Endothelial cell of umbilical vein (primary cell): ENCODE data around the gene G0S2. TPM values are rescaled to one million over a fixed set of nuclear protein-coding genes. Genes with fewer than 3 reads are reported as not detected.

Experiments used
- BruUV-seq: library from RNA; stranded (reverse); fragments of 400-500 nt; replicated peaks from 2 replicates; lab custom pipeline; 2021; lab: Mats Ljungman, UMichigan
- CTCF ChIA-PET: fragments of 300-600, 350-600 bp; sonication (Branson Sonifier 250); formaldehyde crosslinking; loops from one replicate; lab custom pipeline; 2021; ENCODE audit warnings: antibody characterized with exemption, inconsistent platforms; lab: Charles Lee
- POLR2A ChIA-PET: fragments of 300-600, 350-600 bp; sonication (Branson Sonifier 250); formaldehyde crosslinking; loops from one replicate; lab custom pipeline; 2021; ENCODE audit warnings: antibody characterized with exemption, inconsistent platforms; lab: Charles Lee
- DNase-seq: peaks from one replicate; pipeline ENCODE4 v3.0.0-alpha.2; 2011; ENCODE audit warnings: low read depth, low spot score
- FAIRE-seq: peaks from 2 replicates; lab custom pipeline; 2011; peaks lifted over from hg19 to GRCh38; lab: Jason Lieb, UNC
- H2AFZ ChIP-seq: 2 replicates; pipeline ENCODE4 v1.6.0; 2012; ENCODE audit warnings: low read depth, low read length, control low read depth, inconsistent platforms
- H3K27ac ChIP-seq: 2 replicates; pipeline ENCODE4 v1.5.1; 2011; ENCODE audit warnings: low read depth, mild to moderate bottlenecking, control low read depth, low read length, moderate library complexity; ENCODE audit not compliant: insufficient read depth
- H3K27me3 ChIP-seq, 2 experiments: 2 replicates each; pipeline versions ENCODE4 v1.6.0 to v1.6.1; 2011; ENCODE audit warnings: low read length in 2 of 2, mixed read lengths in 1 of 2; ENCODE audit not compliant: control insufficient read depth in 2 of 2, insufficient read depth in 2 of 2
- H3K36me3 ChIP-seq, 2 experiments: 2 replicates in 1 of 2; 3 replicates in 1 of 2; pipeline ENCODE4 v1.5.1; 2011; ENCODE audit warnings: low read length in 2 of 2, mild to moderate bottlenecking in 1 of 2, moderate library complexity in 1 of 2; ENCODE audit not compliant: control insufficient read depth in 2 of 2, insufficient read depth in 2 of 2; ENCODE audit errors: extremely low read depth in 1 of 2
- H3K4me1 ChIP-seq: 3 replicates; pipeline ENCODE4 v1.5.1; 2011; ENCODE audit warnings: mild to moderate bottlenecking, low read length; ENCODE audit not compliant: control insufficient read depth, insufficient read depth; ENCODE audit errors: extremely low read depth
- H3K4me2 ChIP-seq: 2 replicates; pipeline ENCODE4 v1.6.1; 2011; ENCODE audit warnings: low read length, control low read depth, mixed read lengths; ENCODE audit not compliant: insufficient read depth
- H3K4me3 ChIP-seq, 3 experiments: fragments of 200-600 bp in 1 of 3; sonication (generic), shearing (Covaris generic) in 1 of 3; replicated peaks in 1 of 3; 2 replicates each; pipeline ENCODE4 v1.5.1; 2011 to 2016; ENCODE audit warnings: control low read depth in 3 of 3, low read length in 3 of 3, mild to moderate bottlenecking in 2 of 3, inconsistent platforms in 1 of 3, low read depth in 1 of 3, moderate library complexity in 1 of 3; ENCODE audit not compliant: insufficient read depth in 1 of 3
- H3K79me2 ChIP-seq: 2 replicates; pipeline ENCODE4 v1.6.0; 2012; ENCODE audit warnings: low read length, inconsistent platforms; ENCODE audit not compliant: control insufficient read depth, insufficient read depth
- H3K9ac ChIP-seq: replicated peaks from 2 replicates; pipeline ENCODE3; 2011; ENCODE audit warnings: low read length, control low read depth; ENCODE audit not compliant: insufficient read depth; ENCODE audit errors: extremely low read depth
- H3K9me1 ChIP-seq: replicated peaks from 3 replicates; pipeline ENCODE4 v1.6.0; 2011; ENCODE audit warnings: mild to moderate bottlenecking, low read length; ENCODE audit not compliant: control insufficient read depth, insufficient read depth; ENCODE audit errors: extremely low read depth
- H3K9me3 ChIP-seq: replicated peaks from 2 replicates; pipeline ENCODE4 v1.5.1; 2012; ENCODE audit warnings: low read length, inconsistent platforms; ENCODE audit not compliant: control insufficient read depth, insufficient read depth
- H4K20me1 ChIP-seq: replicated peaks from 2 replicates; pipeline ENCODE3; 2011; ENCODE audit warnings: mild to moderate bottlenecking, low read length; ENCODE audit not compliant: control insufficient read depth, insufficient read depth; ENCODE audit errors: extremely low read depth
- EZH2 ChIP-seq: IDR thresholded peaks from 2 replicates; pipeline ENCODE4 v1.6.1; 2012; ENCODE audit warnings: borderline replicate concordance, low read depth, mild to moderate bottlenecking, moderate library complexity, low read length, inconsistent platforms; ENCODE audit not compliant: severe bottlenecking
- FOS ChIP-seq: IDR thresholded peaks from 2 replicates; pipeline ENCODE4 v1.6.1; 2011; ENCODE audit warnings: mild to moderate bottlenecking, low read length, moderate library complexity, borderline replicate concordance; ENCODE audit not compliant: insufficient read depth
- GATA2 ChIP-seq: IDR thresholded peaks from 2 replicates; pipeline ENCODE4 v1.7.0; 2011; ENCODE audit warnings: low read depth, mild to moderate bottlenecking, moderate library complexity, mixed read lengths, low read length; ENCODE audit not compliant: insufficient read length, insufficient read depth
- JUN ChIP-seq: IDR thresholded peaks from 2 replicates; pipeline ENCODE4 v1.6.1; 2011; ENCODE audit warnings: borderline replicate concordance, low read depth; ENCODE audit not compliant: insufficient read length, insufficient read depth
- MYC ChIP-seq: IDR thresholded peaks from one replicate; pipeline ENCODE4 v1.6.1; 2011; ENCODE audit warnings: mild to moderate bottlenecking, low read depth, low read length
- POLR2A ChIP-seq: IDR thresholded peaks from 2 replicates; pipeline ENCODE4 v1.6.1; 2012; ENCODE audit warnings: low read depth, mild to moderate bottlenecking, control low read depth, low read length
- POLR2AphosphoS5 ChIP-seq: IDR thresholded peaks from 2 replicates; pipeline ENCODE4 v1.6.1; 2012; ENCODE audit warnings: low read depth, mild to moderate bottlenecking, control low read depth, low read length, moderate library complexity; ENCODE audit not compliant: insufficient read depth
- dilution Hi-C: fragments of 300-500 bp; cut with MboI; formaldehyde crosslinking; loops from one replicate; pipeline ENCODE4 v1.15.0; 2019; ENCODE audit warnings: low sequenced_read_pairs; ENCODE audit not compliant: extremely low pct_ligation_motif_present
- intact Hi-C: fragments of 100-400 bp; cut with micrococcal nuclease; formaldehyde crosslinking; loops from one replicate; pipeline ENCODE4 v1.10.0; 2022
- polyA plus RNA-seq, 4 experiments: library from polyadenylated mRNA; depleted of rRNA in 3 of 4; stranded (reverse) in 3 of 4; unstranded in 1 of 4; fragments of >200 nt; gene quantifications; 2 replicates each; pipeline versions ENCODE4 v1.2.1 to v1.2.3, GENCODE V29; 2011 to 2012; ENCODE audit warnings: missing spikeins in 1 of 4
- total RNA-seq: library from RNA; stranded (reverse); gene quantifications from 2 replicates; pipeline ENCODE4 v1.2.3, GENCODE V29; 2021
- TF ChIP-seq, protein P1 (sequence below), 2 donors: IDR thresholded peaks; 1 replicate in 1 of 2; 2 replicates in 1 of 2; pipeline ENCODE4 v1.5.1; 2011; ENCODE audit warnings: low read length in 2 of 2, mild to moderate bottlenecking in 2 of 2, moderate library complexity in 2 of 2, control low read depth in 1 of 2, inconsistent platforms in 1 of 2, low read depth in 1 of 2; ENCODE audit not compliant: insufficient read depth in 1 of 2; ENCODE audit errors: extremely low read depth in 1 of 2
- TF ChIP-seq, protein P2 (sequence below): IDR thresholded peaks from 2 replicates; pipeline ENCODE4 v1.6.1; 2011; ENCODE audit not compliant: insufficient read depth, insufficient read length

The G0S2 gene
- total and polyA plus RNA-seq, 2 donors (not counting 3 experiments of a cell fraction or from before 2014, with no cell fraction given): 0.91 to 1.9 TPM

DNA sequence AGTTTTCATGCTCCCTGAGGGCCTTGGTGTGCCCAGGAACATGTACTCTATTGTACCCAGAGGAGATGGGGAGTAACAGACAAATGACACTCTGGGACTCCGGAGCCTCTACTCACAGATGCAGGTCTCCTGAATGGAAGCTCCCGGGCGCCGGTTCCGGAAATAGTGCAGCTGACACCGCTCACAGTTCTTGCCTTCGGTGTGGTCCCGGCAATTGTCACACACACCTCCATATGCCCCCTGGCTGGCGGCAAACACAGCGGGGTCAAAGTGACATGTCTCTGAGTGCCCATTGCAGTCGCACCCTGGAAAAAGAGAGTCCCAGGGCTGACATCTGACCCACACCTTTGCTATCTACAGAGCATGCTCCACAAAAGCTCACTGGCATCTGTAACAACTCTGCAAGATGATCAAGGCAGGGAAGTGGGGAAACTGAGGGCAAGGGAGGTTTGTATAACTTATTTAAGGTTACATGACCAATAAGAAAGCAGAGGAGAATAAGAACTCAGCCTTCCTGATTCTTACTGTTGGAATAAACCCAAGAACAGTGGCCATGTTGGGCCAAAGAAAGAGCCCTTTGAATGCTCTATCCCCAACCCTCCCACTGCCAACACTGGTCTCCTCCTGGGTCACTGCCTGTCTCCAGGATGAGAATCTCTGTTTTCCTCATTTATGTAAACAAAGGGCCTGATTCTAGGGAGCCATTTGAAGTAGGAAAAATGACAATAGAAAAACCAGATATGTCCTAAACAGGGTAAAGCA is 45.4 kb upstream of the G0S2 start:
- CTCF ChIA-PET: interaction anchor here (1.0 to 10.2 kb wide), 15 partner anchors 9 to 64 kb away, joined by 3 to 119 read pairs (median 6); partner anchors contain the start of gene G0S2
- POLR2A ChIA-PET: no interaction called here

More for the DNA sequence above, 45.4 kb upstream of the G0S2 start:
- Histone ChIP-seq H3K36me3 (no peaks in the 10 kb centered on the region), H2AFZ (no peak overlapping the region), H3K27ac (no peak overlapping the region), H3K9me3 (no peaks in the 10 kb centered on the region), H3K4me3 (no peak overlapping the region), H3K9ac (no peak overlapping the region), H3K79me2 (no peaks in the 10 kb centered on the region), H3K9me1 (no peaks in the 10 kb centered on the region), H3K27me3 (no peaks in the 10 kb centered on the region), H4K20me1 (no peaks in the 10 kb centered on the region), H3K4me2 (no peak overlapping the region), H3K4me1 (no peaks in the 10 kb centered on the region)
- intact Hi-C loops (loop anchor here (5.0 kb wide), 1 partner anchor 38 kb away; no protein-coding TSS in a partner anchor), dilution Hi-C loops (no loop called here)
- DNase-seq: no peak
- BruUV-seq: no TSS peak
- TF ChIP-seq JUN: no peak
- TF ChIP-seq, protein P1, sequence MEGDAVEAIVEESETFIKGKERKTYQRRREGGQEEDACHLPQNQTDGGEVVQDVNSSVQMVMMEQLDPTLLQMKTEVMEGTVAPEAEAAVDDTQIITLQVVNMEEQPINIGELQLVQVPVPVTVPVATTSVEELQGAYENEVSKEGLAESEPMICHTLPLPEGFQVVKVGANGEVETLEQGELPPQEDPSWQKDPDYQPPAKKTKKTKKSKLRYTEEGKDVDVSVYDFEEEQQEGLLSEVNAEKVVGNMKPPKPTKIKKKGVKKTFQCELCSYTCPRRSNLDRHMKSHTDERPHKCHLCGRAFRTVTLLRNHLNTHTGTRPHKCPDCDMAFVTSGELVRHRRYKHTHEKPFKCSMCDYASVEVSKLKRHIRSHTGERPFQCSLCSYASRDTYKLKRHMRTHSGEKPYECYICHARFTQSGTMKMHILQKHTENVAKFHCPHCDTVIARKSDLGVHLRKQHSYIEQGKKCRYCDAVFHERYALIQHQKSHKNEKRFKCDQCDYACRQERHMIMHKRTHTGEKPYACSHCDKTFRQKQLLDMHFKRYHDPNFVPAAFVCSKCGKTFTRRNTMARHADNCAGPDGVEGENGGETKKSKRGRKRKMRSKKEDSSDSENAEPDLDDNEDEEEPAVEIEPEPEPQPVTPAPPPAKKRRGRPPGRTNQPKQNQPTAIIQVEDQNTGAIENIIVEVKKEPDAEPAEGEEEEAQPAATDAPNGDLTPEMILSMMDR (IDR thresholded peaks at IDR 0.05; ENCODE audit: extremely low read depth in 1 of 2, insufficient read depth in 1 of 2, low read depth in 1 of 2, low read length in 2 of 2): no peak
- no peak for TF ChIP-seq EZH2
- TF ChIP-seq MYC: no peak
- TF ChIP-seq POLR2AphosphoS5: no peak
- no peak for TF ChIP-seq GATA2
- TF ChIP-seq POLR2A: no peak
- TF ChIP-seq, protein P2, sequence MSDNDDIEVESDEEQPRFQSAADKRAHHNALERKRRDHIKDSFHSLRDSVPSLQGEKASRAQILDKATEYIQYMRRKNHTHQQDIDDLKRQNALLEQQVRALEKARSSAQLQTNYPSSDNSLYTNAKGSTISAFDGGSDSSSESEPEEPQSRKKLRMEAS: no peak
- no peak for TF ChIP-seq FOS
- FAIRE-seq: no peak
